ENCODE results near the gene EARS2. TPM values are rescaled to one million over a fixed set of nuclear protein-coding genes. Genes with fewer than 3 reads are reported as not detected.

The EARS2 gene
- total RNA-seq, 1 donor, result 22.6 TPM

GRCh38 chr16:23570992-23571632 lies 14.0 kb upstream of the EARS2 start:
- no peak for DNase-seq (ENCODE audit: low read depth)
- TF ChIP-seq CTCF (IDR thresholded peaks at IDR 0.05; ENCODE audit: insufficient read depth, low read length), result no peak

GRCh38 chr16:23567602-23568001 lies 10.5 kb upstream of the EARS2 start:
- no peak overlapping the region for H3K4me3 ChIP-seq (ENCODE audit: low read depth, low read length)
- TF ChIP-seq CTCF (IDR thresholded peaks at IDR 0.05; ENCODE audit: insufficient read depth, low read length), result no peak
- DNase-seq (ENCODE audit: low read depth), result no peak

More at GRCh38 chr16:23570992-23571632, 14.0 kb upstream of the EARS2 start:
- no peak overlapping the region for H3K4me3 ChIP-seq (ENCODE audit: low read depth, low read length)

- no peak overlapping the region for H3K4me3 ChIP-seq (ENCODE audit: low read depth, low read length)
- TF ChIP-seq CTCF (IDR thresholded peaks at IDR 0.05; ENCODE audit: insufficient read depth, low read length), result no peak
- DNase-seq (ENCODE audit: low read depth), result no peak
Observed at GRCh38 chr16:23566724-23567123, 9.6 kb upstream of the EARS2 start.

- no peak for DNase-seq (ENCODE audit: low read depth)
- TF ChIP-seq CTCF (IDR thresholded peaks at IDR 0.05; ENCODE audit: insufficient read depth, low read length), result no peak
- no peak overlapping the region for H3K4me3 ChIP-seq (ENCODE audit: low read depth, low read length)
Observed at GRCh38 chr16:23564575-23565363, 7.6 kb upstream of the EARS2 start.

DNA sequence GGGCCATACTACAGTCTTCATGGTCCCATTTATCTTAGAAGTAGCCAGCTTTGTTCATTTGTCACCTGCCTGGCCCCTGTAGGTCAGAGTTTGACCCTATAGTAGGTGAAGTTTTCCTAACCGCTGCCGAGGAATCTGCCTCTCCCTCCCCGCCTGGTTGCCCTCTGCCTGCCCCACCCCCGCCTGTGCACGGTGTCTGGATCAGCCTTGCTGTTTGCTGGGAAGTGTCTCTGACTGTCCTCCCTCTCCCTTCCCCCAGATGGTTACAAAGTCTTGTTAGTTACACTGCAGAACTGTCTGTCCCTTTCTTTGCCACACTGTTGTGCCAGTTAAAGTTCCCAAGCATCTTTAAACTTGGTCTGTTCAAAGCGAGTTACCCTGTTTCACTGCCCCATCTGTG lies 6.0 kb upstream of the EARS2 start:
- H3K4me3 ChIP-seq (ENCODE audit: low read depth, low read length), result no peak overlapping the region
- DNase-seq (ENCODE audit: low read depth), result no peak
- TF ChIP-seq CTCF (IDR thresholded peaks at IDR 0.05; ENCODE audit: insufficient read depth, low read length), result no peak

GRCh38 chr16:23562505-23562904 lies 5.4 kb upstream of the EARS2 start:
- TF ChIP-seq CTCF (IDR thresholded peaks at IDR 0.05; ENCODE audit: insufficient read depth, low read length), result no peak
- no peak for DNase-seq (ENCODE audit: low read depth)
- H3K4me3 ChIP-seq (ENCODE audit: low read depth, low read length), result no peak overlapping the region

All from fibroblast of the aortic adventitia (primary cell).